ENCODE data around the gene PSMD9.

The PSMD9 gene

DNA sequence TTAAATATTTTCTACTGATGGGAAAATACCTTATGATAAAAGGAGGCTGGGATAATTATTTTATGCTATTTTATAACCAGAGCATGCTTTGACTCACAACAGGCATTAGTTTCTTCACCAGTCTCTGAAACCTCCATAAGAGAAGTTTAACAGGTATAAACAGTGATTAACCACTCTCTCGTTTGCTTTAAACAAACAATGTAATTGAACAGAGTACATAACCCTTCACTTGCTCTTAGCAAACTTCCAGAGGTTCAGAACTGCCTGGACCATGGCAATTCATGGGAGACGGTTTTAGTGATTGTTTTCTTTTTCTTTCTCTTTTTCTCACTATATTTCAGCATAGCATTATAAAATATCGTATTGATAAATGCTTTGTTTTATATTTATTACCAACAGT lies 65.1 kb downstream of the PSMD9 start:
- H2AK5ac ChIP-seq (ENCODE audit: low read length): no peak overlapping the region
- DNase-seq: no peak
- WGBS (ENCODE audit: extremely low coverage, insufficient coverage, insufficient read length): no CpG with 5 or more reads among the region's 3 CpGs

DNA sequence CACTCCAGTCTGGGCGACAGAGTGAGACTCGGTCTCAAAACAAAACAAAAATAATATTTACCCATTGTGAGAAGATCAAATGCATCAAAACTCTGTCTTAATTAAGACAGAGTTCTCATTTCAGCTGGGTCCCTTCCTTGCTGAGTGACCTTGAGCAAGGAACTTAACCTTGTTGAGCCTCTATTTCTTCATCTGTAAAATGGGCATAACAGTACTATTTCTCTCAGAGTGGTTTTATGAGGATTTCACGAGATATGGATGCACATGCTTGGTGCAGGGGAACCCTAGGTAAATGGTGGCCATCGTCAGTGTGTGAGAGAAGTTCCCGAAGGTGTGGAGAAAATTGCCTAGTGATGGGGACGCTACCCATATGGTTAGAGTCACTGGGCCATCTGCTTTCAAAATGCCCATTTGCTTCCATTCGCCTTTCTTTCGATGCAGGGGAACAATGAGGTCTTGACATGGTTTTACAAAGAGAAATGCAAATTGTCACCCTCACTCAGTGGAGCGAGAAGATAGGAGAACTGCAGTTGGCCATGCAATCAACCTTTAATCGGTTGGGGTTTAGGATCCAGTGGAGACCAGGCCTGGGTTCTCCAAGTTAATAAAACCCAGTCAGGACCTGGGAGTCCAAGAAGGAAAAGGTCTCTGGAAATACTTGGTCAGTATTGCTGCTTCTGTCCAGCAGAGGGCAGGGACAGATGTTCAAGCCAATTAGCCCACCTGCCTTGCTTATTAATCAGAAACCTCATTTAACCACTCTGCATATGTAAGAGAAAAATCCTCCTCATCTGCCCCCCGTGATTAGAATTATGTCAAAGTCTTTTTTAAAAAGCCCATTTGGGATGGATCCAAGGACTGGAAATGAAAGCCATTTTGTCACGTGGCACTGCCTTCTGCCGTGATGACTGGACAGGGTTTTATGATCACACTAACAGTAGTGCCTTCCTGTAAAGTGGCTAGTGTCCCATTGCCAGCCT lies 67.0 kb downstream of the PSMD9 start:
- Histone ChIP-seq H3K4ac (ENCODE audit: low read depth, low read length) (no peak overlapping the region), H4K12ac (ENCODE audit: low read depth, low read length) (no peak overlapping the region), H2BK120ac (ENCODE audit: insufficient read depth, low read length, poor library complexity) (no peak overlapping the region), H3K79me1 (ENCODE audit: low read length) (no peaks in the 10 kb centered on the region), H3K4me2 (ENCODE audit: low read length) (no peak overlapping the region), H3K36me3 (ENCODE audit: control insufficient read depth in 1 of 2, insufficient read depth in 2 of 2, low read length in 2 of 2) (peaks cover 0 to 2% of the 10 kb centered on the region in 2 experiments), H3K4me3 (ENCODE audit: low read depth, low read length) (no peak overlapping the region), H3K79me2 (ENCODE audit: control insufficient read depth, insufficient read depth, low read length, poor library complexity) (no peaks in the 10 kb centered on the region), H3K27ac (ENCODE audit: low read depth, low read length) (no peak overlapping the region), H2AFZ (ENCODE audit: insufficient read depth, low read length, poor library complexity) (no peak overlapping the region), H3K9ac (ENCODE audit: low read length) (no peak overlapping the region), H4K8ac (ENCODE audit: low read depth, low read length) (no peak overlapping the region), H2BK5ac (ENCODE audit: low read depth, low read length, poor library complexity) (no peak overlapping the region), H3K18ac (ENCODE audit: low read length) (no peak overlapping the region), H4K91ac (ENCODE audit: low read depth, low read length) (no peak overlapping the region), H3K27me3 (ENCODE audit: insufficient read depth, low read length) (no peaks in the 10 kb centered on the region), H3K9me3 (ENCODE audit: insufficient read depth, low read depth, low read length) (no peaks in the 10 kb centered on the region), H3K4me1 (ENCODE audit: control insufficient read depth in 1 of 2, insufficient read depth in 2 of 2, low read length in 2 of 2) (peaks cover 0 to 1% of the 10 kb centered on the region in 2 experiments), H2AK5ac (ENCODE audit: low read length) (no peak overlapping the region), H3K23ac (ENCODE audit: low read length) (no peak overlapping the region), H2BK12ac (ENCODE audit: low read length) (no peak overlapping the region), H3K14ac (ENCODE audit: low read length) (no peak overlapping the region)
- WGBS (ENCODE audit: extremely low coverage, insufficient coverage, insufficient read length): no CpG with 5 or more reads among the region's 13 CpGs
- DNase-seq: peak in 1 of 2 donors; percentile 23

More for the DNA sequence above, 65.1 kb downstream of the PSMD9 start:
- H3K18ac ChIP-seq (ENCODE audit: low read length): no peak overlapping the region
- H3K27me3 ChIP-seq (ENCODE audit: insufficient read depth, low read length): no peaks in the 10 kb centered on the region
- H2AFZ ChIP-seq (ENCODE audit: insufficient read depth, low read length, poor library complexity): no peak overlapping the region
- no peak overlapping the region for H3K4ac ChIP-seq (ENCODE audit: low read depth, low read length)
- H3K9ac ChIP-seq (ENCODE audit: low read length): no peak overlapping the region
- H4K91ac ChIP-seq (ENCODE audit: low read depth, low read length): no peak overlapping the region
- H3K4me1 ChIP-seq (ENCODE audit: control insufficient read depth in 1 of 2, insufficient read depth in 2 of 2, low read length in 2 of 2): peaks cover 0 to 2% of the 10 kb centered on the region in 2 experiments
- H3K79me1 ChIP-seq (ENCODE audit: low read length): peaks cover 2% of the 10 kb centered on the region
- no peak overlapping the region for H4K12ac ChIP-seq (ENCODE audit: low read depth, low read length)
- H2BK5ac ChIP-seq (ENCODE audit: low read depth, low read length, poor library complexity): no peak overlapping the region
- H3K4me3 ChIP-seq (ENCODE audit: low read depth, low read length): no peak overlapping the region
- H3K23ac ChIP-seq (ENCODE audit: low read length): no peak overlapping the region
- no peaks in the 10 kb centered on the region for H3K9me3 ChIP-seq (ENCODE audit: insufficient read depth, low read depth, low read length)
- H3K4me2 ChIP-seq (ENCODE audit: low read length): no peak overlapping the region
- H2BK12ac ChIP-seq (ENCODE audit: low read length): no peak overlapping the region
- H4K8ac ChIP-seq (ENCODE audit: low read depth, low read length): no peak overlapping the region
- no peaks in the 10 kb centered on the region for H3K79me2 ChIP-seq (ENCODE audit: control insufficient read depth, insufficient read depth, low read length, poor library complexity)
- H3K27ac ChIP-seq (ENCODE audit: low read depth, low read length): no peak overlapping the region
- no peak overlapping the region for H3K14ac ChIP-seq (ENCODE audit: low read length)
- no peak overlapping the region for H2BK120ac ChIP-seq (ENCODE audit: insufficient read depth, low read length, poor library complexity)
- H3K36me3 ChIP-seq (ENCODE audit: control insufficient read depth in 1 of 2, insufficient read depth in 2 of 2, low read length in 2 of 2): no peaks in the 10 kb centered on the region

DNA sequence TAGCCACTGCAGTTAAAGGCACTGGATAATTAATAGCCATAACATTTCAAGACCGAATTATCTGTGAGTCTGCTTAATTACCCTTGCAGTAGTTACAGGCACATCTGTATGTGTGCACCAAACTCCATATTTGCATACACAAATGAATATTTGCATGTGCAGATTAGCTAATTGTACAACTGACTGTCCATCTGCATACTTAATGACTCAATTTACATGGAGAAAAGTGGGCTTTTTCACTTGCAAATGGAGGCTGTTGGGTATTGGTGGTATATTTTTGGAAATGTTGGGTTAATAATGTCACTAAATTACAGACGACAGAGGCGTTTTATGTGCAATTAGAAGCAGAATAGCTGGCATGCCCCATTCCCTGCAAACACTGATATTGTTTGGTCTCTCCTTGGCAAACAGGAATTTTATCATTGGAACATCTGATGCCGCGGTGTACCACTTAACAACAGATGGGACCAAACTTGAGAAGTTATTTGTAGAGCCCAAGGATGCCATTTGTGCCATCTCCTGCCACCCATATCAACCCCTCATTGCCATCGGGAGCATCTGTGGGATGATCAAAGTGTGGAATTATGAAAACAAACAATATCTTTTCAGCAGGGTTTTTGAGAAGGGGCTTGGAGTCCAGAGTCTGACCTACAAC lies 69.4 kb downstream of the PSMD9 start:
- H4K91ac ChIP-seq (ENCODE audit: low read depth, low read length): no peak overlapping the region

DNA sequence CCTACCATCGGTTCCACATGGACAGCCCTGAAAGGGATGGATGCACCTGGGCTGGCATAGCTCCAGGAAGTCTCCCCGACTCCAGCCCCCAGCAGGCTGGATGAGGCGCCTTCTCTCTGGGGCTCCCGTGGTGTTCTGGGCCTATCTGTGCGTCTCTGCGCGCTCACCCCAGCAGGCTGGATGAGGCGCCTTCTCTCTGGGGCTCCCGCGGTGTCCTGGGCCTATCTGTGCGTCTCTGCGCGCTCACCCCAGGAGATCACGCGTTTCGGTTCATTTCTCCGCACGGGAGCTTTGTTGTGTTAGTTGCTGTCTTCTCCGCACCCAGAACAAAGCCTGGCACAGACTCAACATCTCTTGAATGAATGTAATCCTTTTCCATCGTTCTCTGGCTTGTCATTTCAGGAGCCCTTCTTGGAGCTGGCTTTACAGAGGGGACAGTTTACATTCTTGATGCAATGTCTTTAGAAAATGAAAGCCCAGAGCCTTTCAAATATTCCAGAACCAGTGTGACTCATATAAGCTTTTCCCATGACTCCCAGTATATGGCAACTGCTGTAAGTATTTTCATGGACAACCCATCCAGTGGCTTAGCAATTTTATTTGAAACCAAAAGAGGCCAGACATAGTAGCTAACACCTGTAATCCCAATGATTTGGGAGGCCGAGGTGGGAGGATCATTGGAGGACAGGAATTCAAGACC lies 70.1 kb downstream of the PSMD9 start:
- H2BK5ac ChIP-seq (ENCODE audit: low read depth, low read length, poor library complexity): no peak overlapping the region
- H2AFZ ChIP-seq (ENCODE audit: insufficient read depth, low read length, poor library complexity): no peak overlapping the region
- H3K4me3 ChIP-seq (ENCODE audit: low read depth, low read length): no peak overlapping the region
- no peak overlapping the region for H3K14ac ChIP-seq (ENCODE audit: low read length)
- no peak overlapping the region for H3K4ac ChIP-seq (ENCODE audit: low read depth, low read length)
- no peaks in the 10 kb centered on the region for H3K27me3 ChIP-seq (ENCODE audit: insufficient read depth, low read length)
- peaks cover 0 to 2% of the 10 kb centered on the region in 2 experiments for H3K36me3 ChIP-seq (ENCODE audit: control insufficient read depth in 1 of 2, insufficient read depth in 2 of 2, low read length in 2 of 2)
- no peaks in the 10 kb centered on the region for H3K79me1 ChIP-seq (ENCODE audit: low read length)
- H4K12ac ChIP-seq (ENCODE audit: low read depth, low read length): no peak overlapping the region
- H3K9ac ChIP-seq (ENCODE audit: low read length): no peak overlapping the region
- H3K18ac ChIP-seq (ENCODE audit: low read length): no peak overlapping the region
- H3K23ac ChIP-seq (ENCODE audit: low read length): no peak overlapping the region
- no peak overlapping the region for H2BK12ac ChIP-seq (ENCODE audit: low read length)
- no peak overlapping the region for H4K8ac ChIP-seq (ENCODE audit: low read depth, low read length)
- no peak for DNase-seq
- H4K91ac ChIP-seq (ENCODE audit: low read depth, low read length): no peak overlapping the region
- H3K4me1 ChIP-seq (ENCODE audit: control insufficient read depth in 1 of 2, insufficient read depth in 2 of 2, low read length in 2 of 2): peaks cover 0 to 2% of the 10 kb centered on the region in 2 experiments
- H3K9me3 ChIP-seq (ENCODE audit: insufficient read depth, low read depth, low read length): no peaks in the 10 kb centered on the region
- no peak overlapping the region for H2BK120ac ChIP-seq (ENCODE audit: insufficient read depth, low read length, poor library complexity)
- H3K79me2 ChIP-seq (ENCODE audit: control insufficient read depth, insufficient read depth, low read length, poor library complexity): no peaks in the 10 kb centered on the region
- H3K4me2 ChIP-seq (ENCODE audit: low read length): no peak overlapping the region
- no peak overlapping the region for H3K27ac ChIP-seq (ENCODE audit: low read depth, low read length)
- no CpG with 5 or more reads among the region's 21 CpGs for WGBS (ENCODE audit: extremely low coverage, insufficient coverage, insufficient read length)
- no peak overlapping the region for H2AK5ac ChIP-seq (ENCODE audit: low read length)

More for the DNA sequence above, 69.4 kb downstream of the PSMD9 start:
- no peak overlapping the region for H2BK5ac ChIP-seq (ENCODE audit: low read depth, low read length, poor library complexity)
- peaks cover 0 to 2% of the 10 kb centered on the region in 2 experiments for H3K36me3 ChIP-seq (ENCODE audit: control insufficient read depth in 1 of 2, insufficient read depth in 2 of 2, low read length in 2 of 2)
- H3K14ac ChIP-seq (ENCODE audit: low read length): no peak overlapping the region
- H4K12ac ChIP-seq (ENCODE audit: low read depth, low read length): no peak overlapping the region
- no peak overlapping the region for H2BK120ac ChIP-seq (ENCODE audit: insufficient read depth, low read length, poor library complexity)
- H3K18ac ChIP-seq (ENCODE audit: low read length): no peak overlapping the region
- DNase-seq: no peak
- no peaks in the 10 kb centered on the region for H3K79me2 ChIP-seq (ENCODE audit: control insufficient read depth, insufficient read depth, low read length, poor library complexity)
- H3K9ac ChIP-seq (ENCODE audit: low read length): no peak overlapping the region
- H2BK12ac ChIP-seq (ENCODE audit: low read length): no peak overlapping the region
- H2AFZ ChIP-seq (ENCODE audit: insufficient read depth, low read length, poor library complexity): no peak overlapping the region
- H3K23ac ChIP-seq (ENCODE audit: low read length): no peak overlapping the region
- H2AK5ac ChIP-seq (ENCODE audit: low read length): no peak overlapping the region
- H3K4me3 ChIP-seq (ENCODE audit: low read depth, low read length): no peak overlapping the region
- H3K4me2 ChIP-seq (ENCODE audit: low read length): no peak overlapping the region
- no peak overlapping the region for H3K4ac ChIP-seq (ENCODE audit: low read depth, low read length)
- H3K27ac ChIP-seq (ENCODE audit: low read depth, low read length): no peak overlapping the region
- H3K79me1 ChIP-seq (ENCODE audit: low read length): no peaks in the 10 kb centered on the region
- no peaks in the 10 kb centered on the region for H3K27me3 ChIP-seq (ENCODE audit: insufficient read depth, low read length)
- peaks cover 0 to 2% of the 10 kb centered on the region in 2 experiments for H3K4me1 ChIP-seq (ENCODE audit: control insufficient read depth in 1 of 2, insufficient read depth in 2 of 2, low read length in 2 of 2)
- no peaks in the 10 kb centered on the region for H3K9me3 ChIP-seq (ENCODE audit: insufficient read depth, low read depth, low read length)
- WGBS (ENCODE audit: extremely low coverage, insufficient coverage, insufficient read length): no CpG with 5 or more reads among the region's 6 CpGs
- no peak overlapping the region for H4K8ac ChIP-seq (ENCODE audit: low read depth, low read length)
